ENCODE measurements around the gene UBE2L6.

DNA sequence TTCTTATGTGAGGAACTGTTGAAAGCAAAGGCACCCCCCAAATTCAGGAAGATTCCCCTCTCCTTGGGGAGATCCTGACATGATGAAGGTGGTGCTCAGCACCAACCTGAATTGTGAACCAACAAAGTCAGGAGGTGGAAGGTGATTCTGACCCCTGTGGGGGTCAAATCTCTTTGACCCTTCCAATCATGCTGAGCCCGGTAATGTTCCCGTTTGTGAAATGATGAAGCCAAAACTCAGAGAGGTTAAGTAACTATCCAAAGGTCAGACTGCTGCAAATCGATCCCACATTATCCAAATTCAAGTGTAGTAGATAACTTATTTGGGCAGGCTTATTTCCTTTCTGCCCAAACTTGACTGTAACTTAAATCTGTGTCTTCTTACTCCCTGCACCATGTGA lies 49.1 kb upstream of the UBE2L6 start:
- TF ChIP-seq CTCF (IDR thresholded peaks at IDR 0.05; ENCODE audit: poor library complexity, severe bottlenecking) (no peak), POLR2AphosphoS5 (IDR thresholded peaks at IDR 0.05) (no peak), EP300 (conservative IDR thresholded peaks at IDR 0.05; ENCODE audit: poor library complexity, severe bottlenecking) (no peak), TAF1 (IDR thresholded peaks at IDR 0.05; ENCODE audit: low read depth) (no peak), RAD21 (conservative IDR thresholded peaks at IDR 0.05) (no peak), EZH2 (IDR thresholded peaks at IDR 0.05; ENCODE audit: borderline replicate concordance, insufficient read depth, low read length, poor library complexity, severe bottlenecking) (no peak), MXI1 (conservative IDR thresholded peaks at IDR 0.05; ENCODE audit: poor library complexity, severe bottlenecking) (no peak), SMC3 (conservative IDR thresholded peaks at IDR 0.05; ENCODE audit: poor library complexity) (no peak)
- TF ChIP-seq, protein P1, sequence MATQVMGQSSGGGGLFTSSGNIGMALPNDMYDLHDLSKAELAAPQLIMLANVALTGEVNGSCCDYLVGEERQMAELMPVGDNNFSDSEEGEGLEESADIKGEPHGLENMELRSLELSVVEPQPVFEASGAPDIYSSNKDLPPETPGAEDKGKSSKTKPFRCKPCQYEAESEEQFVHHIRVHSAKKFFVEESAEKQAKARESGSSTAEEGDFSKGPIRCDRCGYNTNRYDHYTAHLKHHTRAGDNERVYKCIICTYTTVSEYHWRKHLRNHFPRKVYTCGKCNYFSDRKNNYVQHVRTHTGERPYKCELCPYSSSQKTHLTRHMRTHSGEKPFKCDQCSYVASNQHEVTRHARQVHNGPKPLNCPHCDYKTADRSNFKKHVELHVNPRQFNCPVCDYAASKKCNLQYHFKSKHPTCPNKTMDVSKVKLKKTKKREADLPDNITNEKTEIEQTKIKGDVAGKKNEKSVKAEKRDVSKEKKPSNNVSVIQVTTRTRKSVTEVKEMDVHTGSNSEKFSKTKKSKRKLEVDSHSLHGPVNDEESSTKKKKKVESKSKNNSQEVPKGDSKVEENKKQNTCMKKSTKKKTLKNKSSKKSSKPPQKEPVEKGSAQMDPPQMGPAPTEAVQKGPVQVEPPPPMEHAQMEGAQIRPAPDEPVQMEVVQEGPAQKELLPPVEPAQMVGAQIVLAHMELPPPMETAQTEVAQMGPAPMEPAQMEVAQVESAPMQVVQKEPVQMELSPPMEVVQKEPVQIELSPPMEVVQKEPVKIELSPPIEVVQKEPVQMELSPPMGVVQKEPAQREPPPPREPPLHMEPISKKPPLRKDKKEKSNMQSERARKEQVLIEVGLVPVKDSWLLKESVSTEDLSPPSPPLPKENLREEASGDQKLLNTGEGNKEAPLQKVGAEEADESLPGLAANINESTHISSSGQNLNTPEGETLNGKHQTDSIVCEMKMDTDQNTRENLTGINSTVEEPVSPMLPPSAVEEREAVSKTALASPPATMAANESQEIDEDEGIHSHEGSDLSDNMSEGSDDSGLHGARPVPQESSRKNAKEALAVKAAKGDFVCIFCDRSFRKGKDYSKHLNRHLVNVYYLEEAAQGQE (IDR thresholded peaks at IDR 0.05; ENCODE audit: borderline replicate concordance): no peak

Measured in neural cell (in vitro differentiated cells).